ENCODE measurements around the gene POFUT1.

GRCh38 chr20:32191422-32191821, 16.3 kb upstream of the POFUT1 start:
- no peak for TF ChIP-seq POLR2AphosphoS5 (IDR thresholded peaks at IDR 0.05; ENCODE audit: low read depth, low read length)
- TF ChIP-seq TAF1 (IDR thresholded peaks at IDR 0.05; ENCODE audit: borderline replicate concordance, insufficient read depth, low read length): no peak
- TF ChIP-seq SIN3A (IDR thresholded peaks at IDR 0.05; ENCODE audit: borderline replicate concordance, insufficient read depth, low read length): no peak

All from PFSK-1 (cell line).